Transverse colon (tissue), 4 donors: ENCODE results near the gene GRM4. TPM values are rescaled to one million over a fixed set of nuclear protein-coding genes. Genes with fewer than 3 reads are reported as not detected.

ENCODE experiments used
- DNase-seq: peaks from one replicate; pipeline ENCODE4 v3.0.0-alpha.2; 2019
- H3K27ac ChIP-seq, 4 donors: fragments of 200-600 bp; sonication (generic); 2 replicates each; pipeline ENCODE4 v1.5.1; 2016 to 2018; ENCODE audit warnings: inconsistent platforms in 4 of 4
- H3K27me3 ChIP-seq: fragments of 200-600 bp; sonication (generic); 2 replicates; pipeline ENCODE4 v1.5.1; 2017; ENCODE audit warnings: inconsistent platforms
- H3K36me3 ChIP-seq, 4 donors: fragments of 200-600 bp; sonication (generic); 2 replicates each; pipeline ENCODE4 v1.5.1; 2017 to 2019; ENCODE audit warnings: inconsistent platforms in 4 of 4
- H3K4me1 ChIP-seq, 4 donors: fragments of 200-600 bp; sonication (generic); 2 replicates each; pipeline ENCODE4 v1.5.1; 2017 to 2020; ENCODE audit warnings: inconsistent platforms in 4 of 4
- H3K4me3 ChIP-seq, 4 donors: fragments of 200-600 bp; sonication (generic); 1 replicate in 1 of 4; 2 replicates in 3 of 4; pipeline versions ENCODE4 v1.5.1 to v1.6.1; 2017 to 2019; ENCODE audit warnings: inconsistent platforms in 4 of 4
- H3K9me3 ChIP-seq, 2 donors: fragments of 200-600 bp; sonication (generic); 2 replicates each; pipeline ENCODE4 v1.5.1; 2017 to 2019; ENCODE audit warnings: inconsistent platforms in 2 of 2
- CTCF ChIP-seq, 5 experiments: fragments of 200-600 bp in 3 of 5; fragments of 450-650 bp in 2 of 5; sonication (generic) in 3 of 5; IDR thresholded peaks; 1 replicate in 2 of 5; 2 replicates in 3 of 5; pipeline ENCODE4 v1.5.1; 2016 to 2017; ENCODE audit warnings: antibody characterized with exemption in 5 of 5, inconsistent platforms in 3 of 5, mild to moderate bottlenecking in 2 of 5, moderate library complexity in 1 of 5
- EP300 ChIP-seq: sonication (generic); formaldehyde crosslinking; IDR thresholded peaks from one replicate; pipeline ENCODE4 v1.6.1; 2017; ENCODE audit warnings: antibody characterized with exemption, low read depth
- POLR2A ChIP-seq: fragments of 450-650 bp; IDR thresholded peaks from one replicate; pipeline ENCODE4 v1.6.1; 2016; ENCODE audit warnings: antibody characterized with exemption, mild to moderate bottlenecking, moderate library complexity
- POLR2AphosphoS5 ChIP-seq, 3 donors: sonication (generic); formaldehyde crosslinking; IDR thresholded peaks; one replicate each; pipeline ENCODE4 v1.6.1; 2016; ENCODE audit warnings: antibody characterized with exemption in 3 of 3
- WGBS, 2 donors: methylation state at CpG; one replicate each; pipeline ENCODE4 v1.1.5; 2018; ENCODE audit warnings: low coverage in 1 of 2; 5-methylcytosine and 5-hydroxymethylcytosine counted together
- in situ Hi-C, 4 donors: fragments of 200-750 bp; cut with MboI; loops; one replicate each; pipeline versions ENCODE4 v1.15.0 to v1.15.1; 2017; ENCODE audit warnings: low sequenced_read_pairs in 3 of 4, low pct_ligation_motif_present in 1 of 4, low pct_unique_long_range_greater_than_20kb in 1 of 4
- intact Hi-C: fragments of 100-400 bp; cut with DNase I; formaldehyde crosslinking; loops from one replicate; pipeline ENCODE4 v1.15.1; 2023; ENCODE audit warnings: low total_unique reads
- total RNA-seq, 4 donors: library from RNA; depleted of rRNA; stranded (reverse); fragments of >200 nt; gene quantifications; one replicate each; pipeline ENCODE4 v1.1.0, GENCODE V29; 2016

GRM4 gene
- total RNA-seq, 4 donors from 2014 or later = not detected

DNA sequence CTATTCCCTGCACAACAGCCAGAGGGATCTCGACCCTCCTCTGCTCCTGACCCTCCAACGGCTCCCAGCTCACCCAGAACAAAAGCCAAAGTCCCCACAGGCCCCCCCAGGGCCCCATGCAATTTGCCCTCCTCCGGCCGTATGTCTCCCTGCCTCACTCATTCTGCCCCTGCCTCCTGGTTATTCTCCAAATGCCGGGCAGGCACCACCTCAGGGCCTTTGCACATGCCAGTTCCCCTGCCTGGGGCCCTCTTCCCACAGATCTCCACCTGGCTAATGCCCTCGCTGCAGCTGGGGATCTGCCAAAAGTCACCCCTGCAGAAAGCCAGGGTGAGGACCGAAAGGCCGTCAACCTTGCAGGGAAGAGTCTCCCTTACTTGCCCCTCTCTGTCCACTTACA lies 66.0 kb downstream of the GRM4 start:
- Histone ChIP-seq H3K4me1 (no peaks in the 10 kb centered on the region), H3K9me3 (no peaks in the 10 kb centered on the region), H3K4me3 (no peak overlapping the region), H3K27me3 (no peaks in the 10 kb centered on the region), H3K27ac (no peak overlapping the region), H3K36me3 (no peaks in the 10 kb centered on the region)
- DNase-seq = no peak
- TF ChIP-seq EP300 (no peak), POLR2AphosphoS5 (IDR thresholded peaks at IDR 0.05) (no peak), POLR2A (no peak), CTCF (IDR thresholded peaks at IDR 0.05) (no peak)
- in situ Hi-C loops (no loop called here), intact Hi-C loops (no loop called here)
- 84 to 95% methylated on average over 3 to 8 of the region's 8 CpGs for WGBS, 2 donors

- in situ Hi-C loops = no loop called here
- Histone ChIP-seq H3K4me1 (no peaks in the 10 kb centered on the region), H3K27me3 (no peaks in the 10 kb centered on the region), H3K27ac (no peak overlapping the region), H3K4me3 (no peak overlapping the region), H3K9me3 (no peaks in the 10 kb centered on the region), H3K36me3 (no peaks in the 10 kb centered on the region)
- WGBS, 2 donors = 85 to 100% methylated on average over 1 to 6 of the region's 6 CpGs
- intact Hi-C loops = no loop called here
- DNase-seq = no peak
- TF ChIP-seq CTCF (IDR thresholded peaks at IDR 0.05) (no peak), POLR2AphosphoS5 (IDR thresholded peaks at IDR 0.05) (no peak), EP300 (no peak), POLR2A (no peak)
Measured at GRCh38 chr6:34075906-34076305, 70.0 kb downstream of the GRM4 start.

- H3K27me3 ChIP-seq = no peaks in the 10 kb centered on the region
- DNase-seq = no peak
- no peaks in the 10 kb centered on the region for H3K4me1 ChIP-seq
- intact Hi-C loops (no loop called here), in situ Hi-C loops (no loop called here)
- TF ChIP-seq POLR2A (no peak), CTCF (IDR thresholded peaks at IDR 0.05) (no peak), EP300 (no peak), POLR2AphosphoS5 (IDR thresholded peaks at IDR 0.05) (no peak)
- 77% methylated on average over 22 of the region's 22 CpGs; no CpG with 5 or more reads in 1 of the 2 donors for WGBS, 2 donors
- H3K9me3 ChIP-seq = no peaks in the 10 kb centered on the region
- H3K4me3 ChIP-seq = no peak overlapping the region
- no peaks in the 10 kb centered on the region for H3K36me3 ChIP-seq
- H3K27ac ChIP-seq = no peak overlapping the region
Measured at GRCh38 chr6:34074064-34074742, 71.7 kb downstream of the GRM4 start.

- no peaks in the 10 kb centered on the region for H3K9me3 ChIP-seq
- intact Hi-C loops = no loop called here
- H3K27ac ChIP-seq = no peak overlapping the region
- H3K4me1 ChIP-seq = no peaks in the 10 kb centered on the region
- 65% methylated on average over 7 of the region's 7 CpGs; no CpG with 5 or more reads in 1 of the 2 donors for WGBS, 2 donors
- TF ChIP-seq POLR2A (no peak), POLR2AphosphoS5 (IDR thresholded peaks at IDR 0.05) (no peak), CTCF (IDR thresholded peaks at IDR 0.05) (no peak), EP300 (no peak)
- H3K27me3 ChIP-seq = no peaks in the 10 kb centered on the region
- DNase-seq = no peak
- H3K36me3 ChIP-seq = no peaks in the 10 kb centered on the region
- in situ Hi-C loops = no loop called here
- H3K4me3 ChIP-seq = no peak overlapping the region
Measured at GRCh38 chr6:34073540-34073939, 72.3 kb downstream of the GRM4 start.
